GM12878 (cell line): ENCODE results near the gene RUFY3. TPM values are rescaled to one million over a fixed set of nuclear protein-coding genes. Genes with fewer than 3 reads are reported as not detected.

Source experiments
- ATAC-seq: fragments of 200-7000 bp; cut with Tn5 transposase; 3 replicates; pipeline ENCODE4 v1.9.1; 2020; ENCODE audit warnings: mild to moderate bottlenecking, moderate library complexity
- BruUV-seq: library from RNA; stranded (reverse); fragments of 400-500 nt; replicated peaks from 2 replicates; lab custom pipeline; 2021; lab: Mats Ljungman, UMichigan
- CTCF ChIA-PET: fragments of 300-600 bp; sonication (Branson Sonifier 250); formaldehyde crosslinking; extraction: SDS; loops from one replicate; lab custom pipeline; 2021; ENCODE audit warnings: inconsistent platforms; lab: Yijun Ruan, JAX
- POLR2A ChIA-PET: fragments of 350-600 bp; formaldehyde crosslinking; extraction: SDS; loops from one replicate; lab custom pipeline; 2021; ENCODE audit warnings: inconsistent platforms; lab: Charles Lee
- RAD21 ChIA-PET: fragments of 300-600 bp; sonication (Branson Sonifier 250); formaldehyde crosslinking; loops from one replicate; lab custom pipeline; 2023; ENCODE audit warnings: antibody characterized with exemption; ENCODE audit not compliant: unreplicated experiment; lab: Charles Lee
- SMC1A ChIA-PET: fragments of 300-600 bp; sonication (Branson Sonifier 250); formaldehyde crosslinking; loops from one replicate; lab custom pipeline; 2023; ENCODE audit not compliant: unreplicated experiment, uncharacterized antibody; lab: Charles Lee
- DNase-seq: peaks from one replicate; pipeline ENCODE4 v3.0.0-alpha.2; 2011; ENCODE audit warnings: low read depth, low spot score
- FAIRE-seq: peaks from 3 replicates; lab custom pipeline; 2011; peaks lifted over from hg19 to GRCh38; lab: Jason Lieb, UNC
- H2AFZ ChIP-seq: 2 replicates; pipeline ENCODE4 v1.6.0; 2011; ENCODE audit warnings: low read depth, low read length, control low read depth; ENCODE audit not compliant: control insufficient read depth
- H3K27ac ChIP-seq: 2 replicates; pipeline ENCODE4 v1.5.1; 2011; ENCODE audit warnings: control low read depth; ENCODE audit not compliant: control insufficient read depth, insufficient read depth
- H3K27me3 ChIP-seq, 2 experiments: replicated peaks in 1 of 2; 2 replicates each; pipeline versions ENCODE4 v1.6.0 to v1.6.1; 2011; ENCODE audit warnings: low read length in 1 of 2; ENCODE audit not compliant: control insufficient read depth in 2 of 2, insufficient read depth in 2 of 2
- H3K36me3 ChIP-seq, 2 experiments: 2 replicates each; pipeline ENCODE4 v1.5.1; 2011; ENCODE audit warnings: low read length in 1 of 2; ENCODE audit not compliant: control insufficient read depth in 2 of 2, insufficient read depth in 2 of 2
- H3K4me1 ChIP-seq: 2 replicates; pipeline ENCODE4 v1.6.1; 2011; ENCODE audit warnings: mild to moderate bottlenecking, low read length, moderate library complexity, mixed read lengths; ENCODE audit not compliant: control insufficient read depth, insufficient read depth
- H3K4me2 ChIP-seq: 2 replicates; pipeline ENCODE4 v1.6.0; 2011; ENCODE audit warnings: control low read depth; ENCODE audit not compliant: control insufficient read depth, insufficient read depth
- H3K4me3 ChIP-seq: fragments of 200-600 bp; sonication (generic); 2 replicates; pipeline ENCODE4 v1.5.1; 2016
- H3K79me2 ChIP-seq: 2 replicates; pipeline ENCODE4 v1.6.0; 2011; ENCODE audit warnings: low read length; ENCODE audit not compliant: control insufficient read depth, insufficient read depth
- H3K9ac ChIP-seq: 2 replicates; pipeline ENCODE4 v1.8.0; 2011; ENCODE audit warnings: low read length, control low read depth, mixed read lengths; ENCODE audit not compliant: control insufficient read depth, insufficient read depth
- H3K9me3 ChIP-seq: replicated peaks from 3 replicates; pipeline ENCODE4 v1.5.1; 2011; ENCODE audit warnings: mild to moderate bottlenecking, low read length; ENCODE audit not compliant: control insufficient read depth, insufficient read depth
- H4K20me1 ChIP-seq: 2 replicates; pipeline ENCODE4 v1.6.0; 2011; ENCODE audit not compliant: control insufficient read depth, insufficient read depth
- BMI1 ChIP-seq: fragments of 450-650 bp; IDR thresholded peaks from 2 replicates; pipeline ENCODE4 v1.6.1; 2016; ENCODE audit warnings: mild to moderate bottlenecking, moderate library complexity, borderline replicate concordance
- CHD2 ChIP-seq: IDR thresholded peaks from 2 replicates; pipeline ENCODE4 v1.6.1; 2011; ENCODE audit warnings: low read depth, low read length, improper control_type of control experiment, borderline replicate concordance
- EED ChIP-seq: sonication (generic); IDR thresholded peaks from 2 replicates; pipeline ENCODE4 v1.6.1; 2016; ENCODE audit warnings: antibody characterized with exemption, low read depth
- FOS ChIP-seq: IDR thresholded peaks from 3 replicates; pipeline ENCODE4 v1.6.1; 2011; ENCODE audit warnings: borderline replicate concordance; ENCODE audit not compliant: insufficient read length; ENCODE audit errors: extremely low read depth
- PKNOX1 ChIP-seq: fragments of 450-650 bp; IDR thresholded peaks from 2 replicates; pipeline ENCODE4 v1.6.1; 2016; ENCODE audit warnings: mild to moderate bottlenecking
- SMAD1 ChIP-seq: fragments of 450-650 bp; IDR thresholded peaks from 2 replicates; pipeline ENCODE4 v1.6.1; 2018; ENCODE audit warnings: mild to moderate bottlenecking, low read depth; ENCODE audit not compliant: partially characterized antibody
- ZSCAN29 ChIP-seq: fragments of 450-650 bp; IDR thresholded peaks from 2 replicates; pipeline ENCODE4 v1.6.1; 2017; ENCODE audit warnings: mild to moderate bottlenecking, moderate library complexity
- WGBS: methylation state at CpG from one replicate; pipeline ENCODE4 v1.1.6; 2016; ENCODE audit warnings: low lambda C conversion rate; ENCODE audit not compliant: insufficient replicate concordance, insufficient coverage; ENCODE audit errors: missing lambda C conversion rate; 5-methylcytosine and 5-hydroxymethylcytosine counted together
- in situ Hi-C: fragments of 300-500 bp; cut with MboI; formaldehyde crosslinking; loops from 9 replicates; pipeline ENCODE4 v1.14.3; 2018; ENCODE audit warnings: mixed read lengths
- intact Hi-C: fragments of 100-400 bp; cut with micrococcal nuclease; formaldehyde crosslinking; loops from one replicate; pipeline ENCODE4 v1.14.2; 2022; ENCODE audit not compliant: unreplicated experiment
- polyA plus RNA-seq, 11 experiments: library from polyadenylated mRNA; depleted of rRNA in 4 of 11; unstranded in 6 of 11; stranded (reverse) in 5 of 11; fragments of >200 nt; fragmentation: Nextera tagmentation in 4 of 11; fragmentation: Illumina TruSeq in 1 of 11; extraction: Ambion mirVana in 4 of 11; extraction: Trizol in 1 of 11; gene quantifications; 1 replicate in 1 of 11; 2 replicates in 10 of 11; pipeline versions ENCODE4 v1.2.1 to v1.2.3, GENCODE V29; 2011 to 2016; ENCODE audit warnings: inconsistent platforms in 2 of 11, missing spikeins in 2 of 11, low read depth in 1 of 11
- total RNA-seq, 4 experiments: library from RNA; depleted of rRNA in 3 of 4; stranded (reverse); fragments of >200 nt in 3 of 4; fragmentation: Illumina TruSeq in 1 of 4; extraction: Trizol in 1 of 4; gene quantifications; 2 replicates each; pipeline versions ENCODE4 v1.2.1 to v1.2.3, GENCODE V29; 2013 to 2021
- TF ChIP-seq, protein P1 (sequence below): fragments of 450-650 bp; IDR thresholded peaks from 2 replicates; pipeline ENCODE4 v1.6.1; 2017; ENCODE audit warnings: antibody characterized with exemption, mild to moderate bottlenecking, moderate library complexity
- TF ChIP-seq, protein P2 (sequence below): fragments of 450-650 bp; IDR thresholded peaks from 2 replicates; pipeline ENCODE4 v1.6.1; 2018; ENCODE audit warnings: mild to moderate bottlenecking, low read depth, moderate library complexity; ENCODE audit not compliant: partially characterized antibody

Gene RUFY3
- total and polyA plus RNA-seq, 10 of the 15 experiments (the other 5 are each of a cell fraction or from before 2014, with no cell fraction given) = 5.1 to 28.3 (median 13.1) TPM

DNA sequence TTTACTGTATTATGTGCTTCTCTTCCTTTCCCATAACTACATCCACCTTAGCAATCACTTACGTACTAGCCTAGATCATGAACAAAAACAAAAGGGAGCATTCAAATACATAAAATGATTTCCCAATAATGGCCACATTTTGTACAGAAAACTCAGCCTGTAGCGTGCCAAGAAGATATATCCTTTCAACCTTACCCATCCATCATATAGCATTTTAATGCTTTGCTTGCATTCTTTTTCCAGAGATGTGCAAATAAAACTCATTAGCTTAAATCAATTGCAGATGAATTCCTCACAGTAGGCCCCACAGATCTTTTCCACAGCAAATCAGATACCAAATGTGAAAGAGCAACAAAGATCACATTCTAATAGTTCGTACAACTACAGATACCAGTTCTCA is 97.2 kb downstream of the RUFY3 start:
- BruUV-seq = no TSS peak
- in situ Hi-C loops (no loop called here), intact Hi-C loops (no loop called here)
- ChIA-PET RAD21 (interaction anchor here (1.1 to 1.5 kb wide), 3 partner anchors 20 to 204 kb away, joined by 3 to 4 read pairs (median 3); no protein-coding TSS in a partner anchor), CTCF (interaction anchor here (1.0 to 1.2 kb wide), 2 partner anchors 82 to 167 kb away, joined by 3 to 4 read pairs; no protein-coding TSS in a partner anchor), POLR2A (interaction anchor here (0.6 to 1.0 kb wide), 3 partner anchors 9 to 158 kb away, joined by 3 to 4 read pairs (median 3); no protein-coding TSS in a partner anchor), SMC1A (interaction anchor here (0.6 to 2.9 kb wide), 6 partner anchors 16 to 131 kb away, joined by 3 to 12 read pairs (median 4); partner anchors contain the start of genes MOB1B and RUFY3)
- no peak overlapping the region for H3K9ac ChIP-seq
- 95% methylated on average over 3 of the region's 3 CpGs for WGBS
- H3K36me3 ChIP-seq = peaks cover 2 to 23% of the 10 kb centered on the region in 2 experiments
- ATAC-seq (no peak), DNase-seq (no peak), FAIRE-seq (no peak)
- no peak overlapping the region for H3K27ac ChIP-seq
- no peaks in the 10 kb centered on the region for H3K9me3 ChIP-seq
- no peaks in the 10 kb centered on the region for H4K20me1 ChIP-seq
- no peaks in the 10 kb centered on the region for H3K27me3 ChIP-seq
- no peak overlapping the region for H2AFZ ChIP-seq
- no peak overlapping the region for H3K4me2 ChIP-seq
- H3K4me3 ChIP-seq = no peak overlapping the region
- no peaks in the 10 kb centered on the region for H3K79me2 ChIP-seq
- TF ChIP-seq BMI1 = no peak
- peaks cover 16% of the 10 kb centered on the region for H3K4me1 ChIP-seq

- Histone ChIP-seq H3K9me3 (no peaks in the 10 kb centered on the region), H3K27ac (no peak overlapping the region), H3K4me1 (no peaks in the 10 kb centered on the region), H3K4me3 (no peak overlapping the region), H3K79me2 (peaks cover 5% of the 10 kb centered on the region), H3K4me2 (no peak overlapping the region), H4K20me1 (no peaks in the 10 kb centered on the region), H2AFZ (no peak overlapping the region), H3K9ac (no peak overlapping the region), H3K27me3 (no peaks in the 10 kb centered on the region), H3K36me3 (peaks cover 11 to 44% of the 10 kb centered on the region in 2 experiments)
- POLR2A ChIA-PET = interaction anchor here (0.6 to 1.1 kb wide), 5 partner anchors 12 to 124 kb away, joined by 3 to 8 read pairs (median 4); no protein-coding TSS in a partner anchor
- no TSS peak for BruUV-seq
- CTCF ChIA-PET = interaction anchor here (1.0 to 1.1 kb wide), 4 partner anchors 9 to 175 kb away, joined by 3 to 4 read pairs (median 4); no protein-coding TSS in a partner anchor
- SMC1A ChIA-PET = interaction anchor here (0.6 to 1.5 kb wide), 5 partner anchors 26 to 194 kb away, joined by 3 read pairs; no protein-coding TSS in a partner anchor
- RAD21 ChIA-PET = interaction anchor here (0.6 to 2.0 kb wide), 4 partner anchors 9 to 191 kb away, joined by 3 to 7 read pairs (median 4); no protein-coding TSS in a partner anchor
- ATAC-seq (no peak), FAIRE-seq (no peak), DNase-seq (no peak)
- intact Hi-C loops = no loop called here
- WGBS = 96% methylated on average over 3 of the region's 3 CpGs
- in situ Hi-C loops = no loop called here
- TF ChIP-seq, protein P1, sequence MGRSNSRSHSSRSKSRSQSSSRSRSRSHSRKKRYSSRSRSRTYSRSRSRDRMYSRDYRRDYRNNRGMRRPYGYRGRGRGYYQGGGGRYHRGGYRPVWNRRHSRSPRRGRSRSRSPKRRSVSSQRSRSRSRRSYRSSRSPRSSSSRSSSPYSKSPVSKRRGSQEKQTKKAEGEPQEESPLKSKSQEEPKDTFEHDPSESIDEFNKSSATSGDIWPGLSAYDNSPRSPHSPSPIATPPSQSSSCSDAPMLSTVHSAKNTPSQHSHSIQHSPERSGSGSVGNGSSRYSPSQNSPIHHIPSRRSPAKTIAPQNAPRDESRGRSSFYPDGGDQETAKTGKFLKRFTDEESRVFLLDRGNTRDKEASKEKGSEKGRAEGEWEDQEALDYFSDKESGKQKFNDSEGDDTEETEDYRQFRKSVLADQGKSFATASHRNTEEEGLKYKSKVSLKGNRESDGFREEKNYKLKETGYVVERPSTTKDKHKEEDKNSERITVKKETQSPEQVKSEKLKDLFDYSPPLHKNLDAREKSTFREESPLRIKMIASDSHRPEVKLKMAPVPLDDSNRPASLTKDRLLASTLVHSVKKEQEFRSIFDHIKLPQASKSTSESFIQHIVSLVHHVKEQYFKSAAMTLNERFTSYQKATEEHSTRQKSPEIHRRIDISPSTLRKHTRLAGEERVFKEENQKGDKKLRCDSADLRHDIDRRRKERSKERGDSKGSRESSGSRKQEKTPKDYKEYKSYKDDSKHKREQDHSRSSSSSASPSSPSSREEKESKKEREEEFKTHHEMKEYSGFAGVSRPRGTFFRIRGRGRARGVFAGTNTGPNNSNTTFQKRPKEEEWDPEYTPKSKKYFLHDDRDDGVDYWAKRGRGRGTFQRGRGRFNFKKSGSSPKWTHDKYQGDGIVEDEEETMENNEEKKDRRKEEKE = no peak
- TF ChIP-seq CHD2 = no peak
- TF ChIP-seq ZSCAN29 = no peak
- TF ChIP-seq EED = no peak
- no peak for TF ChIP-seq SMAD1
- TF ChIP-seq, protein P2, sequence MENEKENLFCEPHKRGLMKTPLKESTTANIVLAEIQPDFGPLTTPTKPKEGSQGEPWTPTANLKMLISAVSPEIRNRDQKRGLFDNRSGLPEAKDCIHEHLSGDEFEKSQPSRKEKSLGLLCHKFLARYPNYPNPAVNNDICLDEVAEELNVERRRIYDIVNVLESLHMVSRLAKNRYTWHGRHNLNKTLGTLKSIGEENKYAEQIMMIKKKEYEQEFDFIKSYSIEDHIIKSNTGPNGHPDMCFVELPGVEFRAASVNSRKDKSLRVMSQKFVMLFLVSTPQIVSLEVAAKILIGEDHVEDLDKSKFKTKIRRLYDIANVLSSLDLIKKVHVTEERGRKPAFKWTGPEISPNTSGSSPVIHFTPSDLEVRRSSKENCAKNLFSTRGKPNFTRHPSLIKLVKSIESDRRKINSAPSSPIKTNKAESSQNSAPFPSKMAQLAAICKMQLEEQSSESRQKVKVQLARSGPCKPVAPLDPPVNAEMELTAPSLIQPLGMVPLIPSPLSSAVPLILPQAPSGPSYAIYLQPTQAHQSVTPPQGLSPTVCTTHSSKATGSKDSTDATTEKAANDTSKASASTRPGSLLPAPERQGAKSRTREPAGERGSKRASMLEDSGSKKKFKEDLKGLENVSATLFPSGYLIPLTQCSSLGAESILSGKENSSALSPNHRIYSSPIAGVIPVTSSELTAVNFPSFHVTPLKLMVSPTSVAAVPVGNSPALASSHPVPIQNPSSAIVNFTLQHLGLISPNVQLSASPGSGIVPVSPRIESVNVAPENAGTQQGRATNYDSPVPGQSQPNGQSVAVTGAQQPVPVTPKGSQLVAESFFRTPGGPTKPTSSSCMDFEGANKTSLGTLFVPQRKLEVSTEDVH = no peak
- no peak for TF ChIP-seq PKNOX1
- TF ChIP-seq FOS = no peak
Measured at GRCh38 chr4:70829015-70829414, 107.3 kb downstream of the RUFY3 start.
